ENCODE data around the gene SHH. TPM values are rescaled to one million over a fixed set of nuclear protein-coding genes. Genes with fewer than 3 reads are reported as not detected.
"Not testable (repeated sequence)": the region's sequence is repeated elsewhere in the genome, so short reads cannot be mapped to it uniquely, and the experiment has no call there.

The SHH gene
- total RNA-seq, 6 experiments from 2014 or later: 6.8 to 18.6 (median 12.4) TPM

DNA sequence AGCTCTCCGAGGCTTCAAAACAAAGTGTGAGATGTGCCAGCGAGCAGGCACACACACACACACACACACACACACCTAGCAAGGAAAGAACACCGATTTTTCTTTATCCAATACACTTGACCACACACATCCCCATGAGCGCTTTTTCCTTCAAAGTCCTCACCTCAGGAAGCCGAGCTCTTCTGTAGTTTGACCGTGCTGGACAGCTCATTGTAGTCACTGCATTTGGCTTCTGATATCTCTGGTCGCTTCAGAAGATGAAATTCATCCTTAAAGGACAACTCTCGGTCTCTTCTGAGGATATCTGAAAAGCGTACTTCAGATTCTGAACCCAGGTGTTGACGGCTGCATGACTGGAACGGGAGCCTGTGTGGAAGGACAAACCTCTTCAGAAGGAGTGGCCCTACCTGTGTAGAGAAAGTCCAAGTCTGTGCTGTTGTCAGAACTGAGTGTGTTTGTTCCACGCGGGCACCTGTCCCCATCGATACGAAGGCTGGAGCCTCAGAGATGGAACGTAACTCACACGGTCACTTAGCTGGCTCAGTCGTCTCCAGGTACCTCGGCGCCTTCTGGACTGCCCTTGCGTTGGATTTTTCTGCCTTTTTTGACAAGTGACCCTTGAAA lies 28.1 kb upstream of the SHH start:
- no peak overlapping the region for H3K4me3 ChIP-seq
- H3K36me3 ChIP-seq: no peaks in the 10 kb centered on the region
- 82% methylated on average over 15 of the region's 21 CpGs for WGBS (ENCODE audit: insufficient coverage, low coverage, low lambda C conversion rate, missing lambda C conversion rate)
- H3K9me3 ChIP-seq: no peaks in the 10 kb centered on the region
- ATAC-seq (no peak), DNase-seq (peak in 2 of 3 donors; percentile 8 to 18)
- H3K27ac ChIP-seq: no peak overlapping the region
- intact Hi-C loops (cut with DNase I): no loop called here
- no peak for TF ChIP-seq POLR2A (IDR thresholded peaks at IDR 0.05)
- TF ChIP-seq, protein P1, sequence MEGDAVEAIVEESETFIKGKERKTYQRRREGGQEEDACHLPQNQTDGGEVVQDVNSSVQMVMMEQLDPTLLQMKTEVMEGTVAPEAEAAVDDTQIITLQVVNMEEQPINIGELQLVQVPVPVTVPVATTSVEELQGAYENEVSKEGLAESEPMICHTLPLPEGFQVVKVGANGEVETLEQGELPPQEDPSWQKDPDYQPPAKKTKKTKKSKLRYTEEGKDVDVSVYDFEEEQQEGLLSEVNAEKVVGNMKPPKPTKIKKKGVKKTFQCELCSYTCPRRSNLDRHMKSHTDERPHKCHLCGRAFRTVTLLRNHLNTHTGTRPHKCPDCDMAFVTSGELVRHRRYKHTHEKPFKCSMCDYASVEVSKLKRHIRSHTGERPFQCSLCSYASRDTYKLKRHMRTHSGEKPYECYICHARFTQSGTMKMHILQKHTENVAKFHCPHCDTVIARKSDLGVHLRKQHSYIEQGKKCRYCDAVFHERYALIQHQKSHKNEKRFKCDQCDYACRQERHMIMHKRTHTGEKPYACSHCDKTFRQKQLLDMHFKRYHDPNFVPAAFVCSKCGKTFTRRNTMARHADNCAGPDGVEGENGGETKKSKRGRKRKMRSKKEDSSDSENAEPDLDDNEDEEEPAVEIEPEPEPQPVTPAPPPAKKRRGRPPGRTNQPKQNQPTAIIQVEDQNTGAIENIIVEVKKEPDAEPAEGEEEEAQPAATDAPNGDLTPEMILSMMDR (IDR thresholded peaks at IDR 0.05): no peak
- peaks cover 0 to 4% (median 0%) of the 10 kb centered on the region in 4 donors for H3K4me1 ChIP-seq
- H3K27me3 ChIP-seq: no peaks in the 10 kb centered on the region

- peaks cover 0 to 4% (median 0%) of the 10 kb centered on the region in 4 donors for H3K4me1 ChIP-seq
- no peaks in the 10 kb centered on the region for H3K27me3 ChIP-seq
- ATAC-seq (peak in 1 of 4 donors; percentile 64), DNase-seq (peak in 1 of 3 donors; percentile 12)
- TF ChIP-seq, protein P1 (IDR thresholded peaks at IDR 0.05): no peak
- no peak for TF ChIP-seq POLR2A (IDR thresholded peaks at IDR 0.05)
- whole genome bisulfite sequencing (ENCODE audit: insufficient coverage, low coverage, low lambda C conversion rate, missing lambda C conversion rate): 31% methylated on average over 3 of the region's 8 CpGs
- H3K4me3 ChIP-seq: no peak overlapping the region
- no peaks in the 10 kb centered on the region for H3K9me3 ChIP-seq
- intact Hi-C loops (cut with DNase I): no loop called here
- H3K27ac ChIP-seq: no peak overlapping the region
- H3K36me3 ChIP-seq: no peaks in the 10 kb centered on the region
These were observed 27.2 kb upstream of the SHH start for GRCh38 chr7:155839461-155839860.

- H3K27ac ChIP-seq; H3K4me3 ChIP-seq; intact Hi-C loops (cut with DNase I); ATAC-seq; H3K9me3 ChIP-seq; H3K4me1 ChIP-seq; H3K27me3 ChIP-seq; H3K36me3 ChIP-seq: not testable (repeated sequence)
- DNase-seq: peak in 1 of 3 donors; percentile 13
- 88% methylated on average over 12 of the region's 12 CpGs for WGBS (ENCODE audit: insufficient coverage, low coverage, low lambda C conversion rate, missing lambda C conversion rate)
These were observed 26.0 kb upstream of the SHH start for GRCh38 chr7:155838312-155838711.

- ATAC-seq (no peak), DNase-seq (peak in 1 of 3 donors; percentile 8)
- no peaks in the 10 kb centered on the region for H3K27me3 ChIP-seq
- H3K4me3 ChIP-seq: no peak overlapping the region
- 93% methylated on average over 3 of the region's 3 CpGs for WGBS (ENCODE audit: insufficient coverage, low coverage, low lambda C conversion rate, missing lambda C conversion rate)
- H3K4me1 ChIP-seq: no peaks in the 10 kb centered on the region
- no peak for TF ChIP-seq POLR2A (IDR thresholded peaks at IDR 0.05)
- TF ChIP-seq, protein P1 (IDR thresholded peaks at IDR 0.05): no peak
- intact Hi-C loops (cut with DNase I): no loop called here
- no peaks in the 10 kb centered on the region for H3K9me3 ChIP-seq
- no peaks in the 10 kb centered on the region for H3K36me3 ChIP-seq
- H3K27ac ChIP-seq: no peak overlapping the region
These were observed 24.8 kb upstream of the SHH start for GRCh38 chr7:155837126-155837479.

DNA sequence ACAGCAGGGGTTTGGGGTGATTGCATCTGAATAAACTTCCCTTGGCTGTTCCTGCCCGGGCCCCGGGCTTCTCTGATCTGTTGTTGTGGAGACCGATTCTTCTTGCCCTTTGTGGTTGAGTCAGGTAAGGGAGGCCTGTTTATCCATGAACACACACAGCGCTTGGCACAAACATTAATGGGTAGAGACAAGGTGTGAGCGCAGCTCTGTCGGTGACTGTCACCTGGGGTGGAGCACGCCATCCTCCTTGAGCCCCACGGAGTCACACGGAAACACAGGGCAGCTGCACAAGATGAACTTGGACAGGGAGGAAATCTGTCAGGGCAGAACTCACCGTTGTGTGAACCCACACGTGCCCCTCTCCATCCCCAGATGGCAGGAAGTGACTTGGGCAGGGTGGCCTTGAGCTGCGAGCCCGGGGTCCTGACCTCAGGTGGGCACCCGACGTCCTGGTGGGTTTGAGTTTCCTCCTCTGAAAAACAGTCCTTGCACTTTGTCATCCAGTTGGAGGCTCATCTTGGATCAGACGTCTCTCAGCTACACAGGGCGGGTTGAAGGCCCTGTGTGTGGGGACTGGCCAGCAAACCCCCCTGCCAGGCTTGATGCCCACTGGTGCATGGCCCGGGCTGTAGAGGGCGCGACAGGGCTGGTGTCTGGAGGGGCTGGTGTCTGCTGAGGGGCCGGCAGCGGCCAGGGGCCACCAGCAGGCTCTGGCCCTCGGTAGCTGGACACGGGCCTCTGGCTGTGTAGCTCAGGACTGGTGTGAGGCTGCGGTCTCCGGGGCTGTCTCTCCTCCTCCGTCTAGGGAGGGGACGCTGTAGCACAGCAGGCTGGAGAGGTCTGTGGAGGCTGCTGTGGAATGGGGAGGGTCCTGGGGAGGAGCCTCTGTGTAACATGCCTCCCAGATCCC lies 24.2 kb upstream of the SHH start:
- DNase-seq: peak in 2 of 3 donors; percentile 41 to 42
- Histone ChIP-seq H3K4me1 (no peaks in the 10 kb centered on the region), H3K27me3 (no peaks in the 10 kb centered on the region), H3K9me3 (no peaks in the 10 kb centered on the region), H3K36me3 (no peaks in the 10 kb centered on the region), H3K27ac (no peak overlapping the region), H3K4me3 (no peak overlapping the region)
- no peak for TF ChIP-seq POLR2A (IDR thresholded peaks at IDR 0.05)
- TF ChIP-seq, protein P1 (IDR thresholded peaks at IDR 0.05): no peak
- intact Hi-C loops (cut with DNase I): no loop called here
- no peak for ATAC-seq
- WGBS (ENCODE audit: insufficient coverage, low coverage, low lambda C conversion rate, missing lambda C conversion rate): 84% methylated on average over 8 of the region's 28 CpGs
